ENCODE results near the gene FERMT2. TPM values are rescaled to one million over a fixed set of nuclear protein-coding genes. Genes with fewer than 3 reads are reported as not detected.

FERMT2 gene
- total and polyA plus RNA-seq, 9 of the 15 experiments (the other 6 are each of a cell fraction or from before 2014, with no cell fraction given): 0.10 to 1.3 (median 0.40) TPM

GRCh38 chr14:52824462-52824861 is 126.4 kb downstream of the FERMT2 start:
- H3K27me3 ChIP-seq (ENCODE audit: control insufficient read depth in 2 of 2, insufficient read depth in 2 of 2, low read length in 2 of 2): peaks cover 0 to 2% of the 10 kb centered on the region in 2 experiments; a peak in 1 of 5 replicates
- H3K27ac ChIP-seq (ENCODE audit: extremely low read depth, low read depth, low read length): no peak overlapping the region
- no peaks in the 10 kb centered on the region for H3K36me3 ChIP-seq (ENCODE audit: control insufficient read depth, insufficient read depth, low read length)
- no peak overlapping the region for H2AFZ ChIP-seq (ENCODE audit: low read depth, low read length)
- ATAC-seq (no peak), FAIRE-seq (no peak), DNase-seq (ENCODE audit: extremely low read depth in 1 of 4, low spot score in 3 of 4) (no peak)
- no peaks in the 10 kb centered on the region for H3K4me1 ChIP-seq (replicated peaks in 1 of 2; ENCODE audit: control insufficient read depth in 2 of 2, insufficient read depth in 2 of 2, low read length in 2 of 2)
- in situ Hi-C loops (cut with MboI): loop anchor here (10.0 to 25.0 kb wide), 2 partner anchors 490 to 1513 kb away; no protein-coding TSS in a partner anchor
- no peak overlapping the region for H3K9ac ChIP-seq (ENCODE audit: insufficient read depth in 1 of 2, low read depth in 2 of 2, low read length in 2 of 2)
- H3K4me3 ChIP-seq: no peak overlapping the region
- no peaks in the 10 kb centered on the region for H3K9me3 ChIP-seq (replicated peaks; ENCODE audit: control insufficient read depth, insufficient read depth, low read depth, low read length)
- intact Hi-C loops (cut with micrococcal nuclease): loop anchor here (5.0 to 10.0 kb wide), 4 partner anchors 138 to 527 kb away; no protein-coding TSS in a partner anchor
- WGBS (ENCODE audit: insufficient coverage, low coverage, missing lambda C conversion rate): 0% methylated on average over 4 of the region's 4 CpGs
- no TSS peak for BruUV-seq (replicated peaks)
- ChIA-PET CTCF (ENCODE audit: low intra/inter-chr PET ratio) (interaction anchor here (2.0 to 2.5 kb wide), 2 partner anchors 230 to 482 kb away, joined by 8 to 12 read pairs; no protein-coding TSS in a partner anchor), POLR2A (no interaction called here)
- TF ChIP-seq ZNF316 (IDR thresholded peaks at IDR 0.05) (peak; percentile 38), MAFG (tag; conservative IDR thresholded peaks at IDR 0.05) (peak; percentile 40; the same call in 1 of the 2 replicates), CEBPB (tag; IDR thresholded peaks at IDR 0.05) (no peak), MAFK (IDR thresholded peaks at IDR 0.05; ENCODE audit: low read length) (0 out of 2 replicates have a peak, but pooled peaks have one; percentile 10), C11orf30 (IDR thresholded peaks at IDR 0.05; ENCODE audit: low read depth) (peak; percentile 48), ETS2 (tag; IDR thresholded peaks at IDR 0.05; ENCODE audit: borderline replicate concordance, poor library complexity, severe bottlenecking) (no peak)
- H4K20me1 ChIP-seq (replicated peaks; ENCODE audit: control insufficient read depth, insufficient read depth, low read length): no peaks in the 10 kb centered on the region
- no peaks in the 10 kb centered on the region for H3K79me2 ChIP-seq (ENCODE audit: control insufficient read depth, insufficient read depth, low read length)
- H3K9me1 ChIP-seq (ENCODE audit: control insufficient read depth, insufficient read depth, low read length): no peaks in the 10 kb centered on the region
- H3K4me2 ChIP-seq (ENCODE audit: insufficient read depth, low read length): no peak overlapping the region

DNA sequence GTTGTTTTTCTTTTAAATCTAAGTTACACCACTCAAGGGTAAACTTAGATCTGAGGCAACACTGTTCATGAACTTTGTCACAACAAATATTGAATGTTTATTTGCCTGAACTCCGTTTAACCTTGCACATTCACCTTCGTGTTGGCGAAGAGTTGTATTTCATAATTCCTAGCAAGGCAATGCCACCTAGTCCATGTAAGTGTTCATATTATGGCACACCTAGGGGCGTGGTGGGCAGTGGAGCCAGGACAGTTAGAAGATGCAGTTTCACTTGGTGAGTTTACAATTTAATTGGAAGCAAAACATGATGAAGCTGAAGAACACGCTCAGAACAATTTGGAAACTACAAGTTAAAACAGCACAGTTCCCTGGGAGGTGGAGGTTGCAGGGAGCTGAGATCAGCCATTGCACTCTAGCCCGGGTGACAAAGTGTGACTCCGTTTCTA is 129.0 kb downstream of the FERMT2 start:
- Histone ChIP-seq H3K4me3 (no peak overlapping the region), H3K27me3 (ENCODE audit: control insufficient read depth in 2 of 2, insufficient read depth in 2 of 2, low read length in 2 of 2) (peaks cover 0 to 2% of the 10 kb centered on the region in 2 experiments; a peak in 1 of 5 replicates), H3K9me3 (replicated peaks; ENCODE audit: control insufficient read depth, insufficient read depth, low read depth, low read length) (no peaks in the 10 kb centered on the region), H4K20me1 (replicated peaks; ENCODE audit: control insufficient read depth, insufficient read depth, low read length) (no peaks in the 10 kb centered on the region), H3K4me1 (replicated peaks in 1 of 2; ENCODE audit: control insufficient read depth in 2 of 2, insufficient read depth in 2 of 2, low read length in 2 of 2) (no peaks in the 10 kb centered on the region), H3K27ac (ENCODE audit: extremely low read depth, low read depth, low read length) (no peak overlapping the region), H3K4me2 (ENCODE audit: insufficient read depth, low read length) (no peak overlapping the region), H3K36me3 (ENCODE audit: control insufficient read depth, insufficient read depth, low read length) (no peaks in the 10 kb centered on the region), H2AFZ (ENCODE audit: low read depth, low read length) (no peak overlapping the region), H3K9me1 (ENCODE audit: control insufficient read depth, insufficient read depth, low read length) (no peaks in the 10 kb centered on the region), H3K9ac (ENCODE audit: insufficient read depth in 1 of 2, low read depth in 2 of 2, low read length in 2 of 2) (no peak overlapping the region), H3K79me2 (ENCODE audit: control insufficient read depth, insufficient read depth, low read length) (no peaks in the 10 kb centered on the region)
- WGBS (ENCODE audit: insufficient coverage, low coverage, missing lambda C conversion rate): 0% methylated on average over 7 of the region's 7 CpGs
- in situ Hi-C loops (cut with MboI) (loop anchor here (10.0 to 25.0 kb wide), 2 partner anchors 493 to 1515 kb away; no protein-coding TSS in a partner anchor), intact Hi-C loops (cut with micrococcal nuclease) (loop anchor here (2.0 to 10.0 kb wide), 5 partner anchors 140 to 525 kb away; no protein-coding TSS in a partner anchor)
- ATAC-seq (no peak), FAIRE-seq (no peak), DNase-seq (ENCODE audit: extremely low read depth in 1 of 4, low spot score in 3 of 4) (no peak)
- no TSS peak for BruUV-seq (replicated peaks)
- TF ChIP-seq NR2C1 (IDR thresholded peaks at IDR 0.05) (no peak), NR2C1 (tag; IDR thresholded peaks at IDR 0.05) (no peak), FOS (IDR thresholded peaks at IDR 0.05; ENCODE audit: extremely low read depth, insufficient read length) (no peak), SP1 (CRISPR knock-in tag; IDR thresholded peaks at IDR 0.05) (no peak), NEUROD1 (IDR thresholded peaks at IDR 0.05; ENCODE audit: borderline replicate concordance, low read depth, low read length, partially characterized antibody) (no peak), PHF20 (IDR thresholded peaks at IDR 0.05; ENCODE audit: partially characterized antibody) (no peak), TFAM (CRISPR knock-in tag; conservative IDR thresholded peaks at IDR 0.05) (no peak), YY1 (IDR thresholded peaks at IDR 0.05; ENCODE audit: borderline replicate concordance in 1 of 3, control insufficient read depth in 1 of 3, extremely low read depth in 1 of 3, insufficient read depth in 3 of 3, insufficient read length in 1 of 3, insufficient replicate concordance in 2 of 3, low read depth in 1 of 3, low read length in 2 of 3) (no peak), SUPT5H (IDR thresholded peaks at IDR 0.05) (no peak)
- TF ChIP-seq, protein P1, sequence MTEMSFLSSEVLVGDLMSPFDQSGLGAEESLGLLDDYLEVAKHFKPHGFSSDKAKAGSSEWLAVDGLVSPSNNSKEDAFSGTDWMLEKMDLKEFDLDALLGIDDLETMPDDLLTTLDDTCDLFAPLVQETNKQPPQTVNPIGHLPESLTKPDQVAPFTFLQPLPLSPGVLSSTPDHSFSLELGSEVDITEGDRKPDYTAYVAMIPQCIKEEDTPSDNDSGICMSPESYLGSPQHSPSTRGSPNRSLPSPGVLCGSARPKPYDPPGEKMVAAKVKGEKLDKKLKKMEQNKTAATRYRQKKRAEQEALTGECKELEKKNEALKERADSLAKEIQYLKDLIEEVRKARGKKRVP (CRISPR knock-in tag; IDR thresholded peaks at IDR 0.05): no peak
- ChIA-PET POLR2A (no interaction called here), CTCF (ENCODE audit: low intra/inter-chr PET ratio) (no interaction called here)

Measured in K562 (cell line).